NCI-H146 (cell line): ENCODE measurements around the gene ACOT12.

ENCODE experiments used
- DNase-seq: peaks from one replicate; lab custom pipeline; 2025; lab: John Stamatoyannopoulos, UW

The ACOT12 gene

DNA sequence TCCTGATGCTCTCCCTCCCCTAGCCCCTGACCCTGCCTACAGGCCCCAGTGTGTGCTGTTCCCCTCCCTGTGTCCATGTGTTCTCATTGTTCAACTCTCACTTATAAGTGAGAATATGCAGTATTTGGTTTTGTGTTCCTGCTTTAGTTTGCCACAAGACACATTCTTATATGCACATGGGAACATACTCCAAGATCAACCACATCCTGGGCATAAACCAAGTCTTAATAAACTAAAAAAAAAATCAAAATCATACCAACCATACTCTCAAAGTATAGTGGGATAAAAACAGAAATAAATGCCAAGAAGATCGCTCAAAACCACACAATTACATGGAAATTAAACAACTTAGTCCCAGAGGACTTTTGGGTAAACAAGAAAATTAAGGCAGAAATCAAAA lies 103.8 kb downstream of the ACOT12 start:
- no peak for DNase-seq

DNA sequence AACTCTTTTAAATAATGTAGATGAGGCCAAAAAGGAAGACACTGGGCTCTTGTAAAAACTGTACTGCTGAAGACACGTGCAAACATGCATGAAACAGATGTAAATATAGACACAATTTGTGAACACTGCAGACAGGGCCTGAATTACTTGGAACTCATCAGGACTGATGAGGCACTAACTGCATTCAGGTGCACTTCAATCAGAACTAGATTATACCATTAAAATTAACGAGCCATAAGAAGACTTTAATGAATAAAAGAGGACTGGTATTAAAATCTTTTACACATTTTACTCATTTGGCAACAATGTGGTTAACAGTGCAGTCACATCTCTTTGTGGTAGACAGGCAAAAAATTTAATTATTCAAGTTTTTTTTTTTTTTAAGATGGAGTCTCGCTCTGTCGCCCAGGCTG lies 105.9 kb downstream of the ACOT12 start:
- no peak for DNase-seq

DNA sequence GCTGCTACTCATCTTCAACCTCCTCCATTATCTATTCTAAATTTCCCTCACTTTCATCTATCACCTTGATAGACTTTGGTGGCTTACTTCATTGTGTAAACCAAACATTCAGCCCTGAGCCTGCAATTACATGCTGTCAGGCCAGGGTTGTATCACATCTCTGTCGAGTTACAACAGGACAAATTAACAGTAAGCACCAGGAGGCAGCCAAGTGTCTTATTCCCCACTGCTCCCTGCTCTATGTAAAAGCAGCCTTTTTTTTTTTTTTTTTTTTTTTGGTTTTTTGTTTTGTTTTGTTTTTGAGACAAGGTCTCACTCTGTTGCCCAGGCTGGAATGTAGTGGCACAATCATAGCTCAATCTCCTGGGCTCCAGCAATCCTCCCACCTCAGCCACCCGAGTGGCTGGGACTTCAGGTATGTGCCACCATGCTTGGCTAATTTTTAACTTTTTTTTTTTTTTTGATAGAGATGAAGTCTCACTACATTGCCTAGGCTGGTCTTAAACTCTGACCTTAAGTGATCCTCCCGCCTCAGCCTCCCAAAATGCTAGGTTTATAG lies 107.8 kb downstream of the ACOT12 start:
- DNase-seq = no peak

DNA sequence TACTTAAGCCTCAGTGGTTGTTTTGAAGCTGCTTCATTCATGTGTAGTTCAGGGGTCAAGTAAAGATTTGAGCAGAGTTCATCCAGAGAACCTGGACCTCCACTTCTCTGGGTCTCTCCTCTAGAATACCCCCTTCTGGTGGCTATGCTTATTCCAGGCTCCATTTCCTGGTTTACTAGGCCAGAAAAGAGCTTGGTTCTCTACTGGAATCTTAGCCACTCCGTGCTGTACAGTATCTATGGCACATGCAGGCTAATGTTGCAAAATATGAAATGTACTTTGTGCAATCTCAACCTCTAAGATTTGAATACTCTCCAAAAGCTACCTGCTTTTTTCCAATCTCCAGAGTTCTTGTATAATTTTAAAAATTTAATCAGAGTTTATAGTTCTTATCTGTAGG lies 110.0 kb downstream of the ACOT12 start:
- DNase-seq = no peak
